Loucy (cell line): ENCODE results near the gene ACOT11.

Experiments
- EZH2phosphoT487 ChIP-seq: fragments of 200-600 bp; IDR thresholded peaks from 2 replicates; pipeline ENCODE4 v1.6.1; 2018; ENCODE audit warnings: antibody characterized with exemption, mild to moderate bottlenecking, moderate library complexity, borderline replicate concordance
- TF ChIP-seq, protein P1 (sequence below): fragments of 200-600 bp; sonication (generic); conservative IDR thresholded peaks from 2 replicates; pipeline ENCODE4 v1.5.1; 2014; ENCODE audit warnings: mild to moderate bottlenecking, antibody characterized with exemption, low read length

DNA sequence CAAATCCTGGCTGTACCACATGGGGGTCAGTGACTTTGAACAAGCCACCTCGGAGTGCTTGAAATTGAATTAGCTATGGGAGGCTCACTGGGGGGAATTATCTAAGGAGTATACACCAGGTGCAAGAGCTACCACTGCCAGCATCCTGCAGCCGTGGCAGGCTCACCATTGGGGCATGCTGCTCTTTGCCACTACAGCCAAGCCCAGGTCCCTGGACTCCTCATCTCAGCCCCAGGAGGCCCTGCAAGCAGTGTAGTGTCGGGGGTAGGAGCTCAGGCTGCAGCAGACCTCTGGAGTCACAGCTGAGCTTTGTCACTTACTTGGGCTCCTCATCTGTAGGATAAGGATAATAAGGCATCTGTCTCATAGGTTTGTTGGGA lies 35.3 kb downstream of the ACOT11 start:
- TF ChIP-seq, protein P1, sequence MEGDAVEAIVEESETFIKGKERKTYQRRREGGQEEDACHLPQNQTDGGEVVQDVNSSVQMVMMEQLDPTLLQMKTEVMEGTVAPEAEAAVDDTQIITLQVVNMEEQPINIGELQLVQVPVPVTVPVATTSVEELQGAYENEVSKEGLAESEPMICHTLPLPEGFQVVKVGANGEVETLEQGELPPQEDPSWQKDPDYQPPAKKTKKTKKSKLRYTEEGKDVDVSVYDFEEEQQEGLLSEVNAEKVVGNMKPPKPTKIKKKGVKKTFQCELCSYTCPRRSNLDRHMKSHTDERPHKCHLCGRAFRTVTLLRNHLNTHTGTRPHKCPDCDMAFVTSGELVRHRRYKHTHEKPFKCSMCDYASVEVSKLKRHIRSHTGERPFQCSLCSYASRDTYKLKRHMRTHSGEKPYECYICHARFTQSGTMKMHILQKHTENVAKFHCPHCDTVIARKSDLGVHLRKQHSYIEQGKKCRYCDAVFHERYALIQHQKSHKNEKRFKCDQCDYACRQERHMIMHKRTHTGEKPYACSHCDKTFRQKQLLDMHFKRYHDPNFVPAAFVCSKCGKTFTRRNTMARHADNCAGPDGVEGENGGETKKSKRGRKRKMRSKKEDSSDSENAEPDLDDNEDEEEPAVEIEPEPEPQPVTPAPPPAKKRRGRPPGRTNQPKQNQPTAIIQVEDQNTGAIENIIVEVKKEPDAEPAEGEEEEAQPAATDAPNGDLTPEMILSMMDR, result no peak
- TF ChIP-seq EZH2phosphoT487, result no peak
